GM12875 (cell line): ENCODE measurements around the gene THBS2.
"Not testable (repeated sequence)": the region's sequence is repeated elsewhere in the genome, so short reads cannot be mapped to it uniquely, and the experiment has no call there.

Experiments
- H3K4me3 ChIP-seq: one replicate; pipeline ENCODE4 v1.5.1; 2011; ENCODE audit warnings: low read depth, low read length, control low read depth
- TF ChIP-seq, protein P1 (sequence below): IDR thresholded peaks from 2 replicates; pipeline ENCODE4 v1.5.1; 2011; ENCODE audit warnings: low read depth, mild to moderate bottlenecking, control low read depth, inconsistent platforms, low read length, moderate library complexity, borderline replicate concordance; ENCODE audit not compliant: insufficient read depth

The THBS2 gene

DNA sequence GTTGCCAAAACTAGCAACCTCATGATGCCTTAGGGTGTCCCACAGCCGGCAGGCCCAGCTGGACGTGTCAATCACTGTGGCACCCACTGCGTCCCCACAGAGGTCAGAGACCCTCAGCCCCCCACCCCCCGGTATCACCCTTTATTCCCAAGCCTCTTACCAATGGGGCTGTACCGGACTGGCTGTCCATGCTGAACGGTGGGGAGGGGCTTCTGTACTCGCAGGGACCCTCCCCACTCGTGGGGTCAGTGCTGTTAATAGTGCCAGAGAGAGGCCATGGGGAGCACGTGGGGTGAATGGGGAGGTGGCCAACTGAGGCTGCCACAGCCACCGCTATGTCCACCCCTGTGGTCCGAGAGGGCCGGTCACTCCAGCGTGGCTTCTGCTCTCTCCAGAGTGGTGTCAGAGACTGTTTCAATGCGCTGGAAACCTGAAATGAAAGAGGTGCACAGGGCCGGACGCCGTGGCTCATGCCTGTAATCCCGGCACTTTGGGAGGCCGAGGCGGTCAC lies 68.6 kb downstream of the THBS2 start:
- no peak overlapping the region for H3K4me3 ChIP-seq
- TF ChIP-seq, protein P1, sequence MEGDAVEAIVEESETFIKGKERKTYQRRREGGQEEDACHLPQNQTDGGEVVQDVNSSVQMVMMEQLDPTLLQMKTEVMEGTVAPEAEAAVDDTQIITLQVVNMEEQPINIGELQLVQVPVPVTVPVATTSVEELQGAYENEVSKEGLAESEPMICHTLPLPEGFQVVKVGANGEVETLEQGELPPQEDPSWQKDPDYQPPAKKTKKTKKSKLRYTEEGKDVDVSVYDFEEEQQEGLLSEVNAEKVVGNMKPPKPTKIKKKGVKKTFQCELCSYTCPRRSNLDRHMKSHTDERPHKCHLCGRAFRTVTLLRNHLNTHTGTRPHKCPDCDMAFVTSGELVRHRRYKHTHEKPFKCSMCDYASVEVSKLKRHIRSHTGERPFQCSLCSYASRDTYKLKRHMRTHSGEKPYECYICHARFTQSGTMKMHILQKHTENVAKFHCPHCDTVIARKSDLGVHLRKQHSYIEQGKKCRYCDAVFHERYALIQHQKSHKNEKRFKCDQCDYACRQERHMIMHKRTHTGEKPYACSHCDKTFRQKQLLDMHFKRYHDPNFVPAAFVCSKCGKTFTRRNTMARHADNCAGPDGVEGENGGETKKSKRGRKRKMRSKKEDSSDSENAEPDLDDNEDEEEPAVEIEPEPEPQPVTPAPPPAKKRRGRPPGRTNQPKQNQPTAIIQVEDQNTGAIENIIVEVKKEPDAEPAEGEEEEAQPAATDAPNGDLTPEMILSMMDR, result no peak

DNA sequence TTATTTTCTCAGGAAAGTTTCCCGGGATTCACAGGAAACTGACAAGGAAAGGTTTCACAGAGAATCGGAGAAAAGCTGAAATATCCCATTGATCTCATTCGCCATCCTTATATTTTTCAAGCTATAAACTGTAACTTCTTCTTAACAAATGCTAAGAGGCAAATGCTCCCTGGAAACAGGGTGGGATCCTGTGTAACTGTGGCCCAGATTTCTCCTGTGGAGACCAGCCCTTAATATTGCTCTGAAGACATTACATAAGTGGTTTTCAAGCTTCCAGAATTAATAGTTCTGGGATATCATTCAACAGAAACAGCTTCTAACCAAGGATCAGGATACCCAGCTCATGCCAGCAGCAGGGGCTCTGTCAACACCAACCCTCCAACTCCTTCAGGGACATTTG lies 69.2 kb downstream of the THBS2 start:
- TF ChIP-seq, protein P1, result no peak
- no peak overlapping the region for H3K4me3 ChIP-seq

DNA sequence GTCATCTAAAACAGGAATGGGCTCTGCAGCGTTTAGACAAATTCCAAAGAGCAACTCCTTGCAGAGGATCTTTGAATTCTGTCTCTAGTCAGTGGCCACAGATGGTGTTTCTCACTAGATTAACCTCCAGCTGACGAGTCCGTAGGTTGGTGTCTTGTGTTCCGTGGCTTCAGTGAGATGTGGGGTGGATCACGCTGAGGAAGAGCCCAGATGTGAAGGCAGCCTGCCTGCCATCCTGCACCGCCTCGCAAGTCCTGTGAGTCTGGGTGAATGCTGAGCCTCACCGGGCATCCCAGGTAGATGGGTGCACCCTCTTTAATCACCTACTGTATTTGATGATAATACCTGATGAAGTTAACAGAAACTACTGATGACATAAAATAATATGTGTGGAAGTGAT lies 70.4 kb downstream of the THBS2 start:
- H3K4me3 ChIP-seq, result no peak overlapping the region
- TF ChIP-seq, protein P1, result no peak

DNA sequence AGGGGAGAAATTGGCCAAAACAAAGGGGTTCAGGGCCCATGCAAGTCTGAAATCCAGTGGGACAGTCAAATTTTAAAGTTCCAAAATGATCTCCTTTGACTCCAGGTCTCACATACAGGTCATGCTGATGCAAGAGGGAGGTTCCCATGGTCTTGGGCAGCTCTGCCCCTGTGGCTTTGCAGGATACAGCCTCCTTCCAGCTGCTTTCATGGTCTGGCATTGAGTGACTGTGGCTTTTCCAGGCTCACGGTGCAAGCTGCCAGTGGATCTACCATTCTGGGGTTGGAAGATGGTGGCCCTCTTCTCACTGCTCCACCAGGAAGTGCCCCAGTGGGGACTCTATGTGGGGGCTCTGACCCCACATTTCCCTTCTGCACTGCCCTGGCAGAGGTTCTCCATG lies 73.8 kb downstream of the THBS2 start:
- H3K4me3 ChIP-seq, result not testable (repeated sequence)

DNA sequence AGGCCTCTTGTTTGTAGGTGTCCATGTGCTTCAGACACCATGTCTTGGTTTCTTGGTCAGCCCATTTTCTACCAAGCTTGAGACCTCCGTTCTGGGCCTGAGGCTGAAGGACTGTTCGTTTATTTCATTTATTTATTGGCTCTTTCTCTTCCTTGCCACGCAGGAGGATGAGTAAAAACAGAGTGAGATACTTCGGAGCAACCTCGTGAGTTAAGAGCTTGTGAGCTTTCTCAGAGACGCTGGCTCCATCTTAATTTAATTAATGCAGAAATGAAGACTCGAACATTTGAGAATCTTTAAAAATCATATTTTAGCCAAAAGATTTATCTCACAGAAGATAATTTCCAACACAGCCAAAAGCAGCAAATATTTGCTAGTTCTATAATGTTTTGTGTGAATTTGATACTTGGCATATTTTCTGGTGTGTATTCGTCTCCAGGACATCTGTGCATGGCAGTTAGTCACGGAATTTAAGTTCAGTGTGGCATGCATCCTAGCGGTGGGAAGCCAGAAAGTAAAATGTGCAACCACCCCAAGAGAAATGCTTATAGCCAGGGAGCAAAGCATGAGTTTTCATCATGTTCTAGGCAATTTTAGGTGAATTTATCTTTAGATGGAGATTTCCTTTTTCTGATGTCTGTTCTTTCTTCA lies 76.0 kb downstream of the THBS2 start:
- TF ChIP-seq, protein P1, result no peak
- H3K4me3 ChIP-seq, result no peak overlapping the region

DNA sequence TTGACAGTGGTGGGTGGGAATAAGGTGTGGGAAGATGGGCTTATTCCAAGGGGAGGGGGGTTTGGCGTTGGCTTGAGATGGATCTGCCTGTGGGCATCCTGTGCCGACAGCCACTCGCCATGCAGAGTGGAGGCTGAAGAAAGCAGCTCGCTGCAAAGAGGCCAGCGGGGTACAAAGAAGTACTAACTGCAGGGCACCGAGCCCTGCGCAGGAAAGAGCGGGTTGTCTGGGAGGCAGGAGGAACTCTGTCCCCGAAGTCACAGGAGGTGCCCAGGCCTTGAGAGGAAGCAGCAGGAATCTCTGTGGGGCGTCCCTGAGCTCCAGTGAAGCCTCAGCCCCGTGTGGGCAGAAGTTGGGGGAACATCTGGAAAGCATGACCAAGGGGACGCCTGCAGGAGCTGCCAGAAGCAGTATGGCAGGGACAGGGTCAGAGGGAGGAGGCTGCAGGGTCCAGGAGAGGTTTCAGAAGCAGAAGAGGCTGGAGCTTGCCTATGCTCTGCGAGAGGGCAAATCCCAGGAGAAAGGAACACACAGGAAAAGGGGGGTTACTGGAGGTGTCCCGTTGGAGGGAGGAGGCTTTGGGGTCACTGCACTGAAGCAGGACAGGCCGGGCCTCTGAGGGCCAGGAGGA lies 77.2 kb downstream of the THBS2 start:
- TF ChIP-seq, protein P1, result no peak
- H3K4me3 ChIP-seq, result no peak overlapping the region

DNA sequence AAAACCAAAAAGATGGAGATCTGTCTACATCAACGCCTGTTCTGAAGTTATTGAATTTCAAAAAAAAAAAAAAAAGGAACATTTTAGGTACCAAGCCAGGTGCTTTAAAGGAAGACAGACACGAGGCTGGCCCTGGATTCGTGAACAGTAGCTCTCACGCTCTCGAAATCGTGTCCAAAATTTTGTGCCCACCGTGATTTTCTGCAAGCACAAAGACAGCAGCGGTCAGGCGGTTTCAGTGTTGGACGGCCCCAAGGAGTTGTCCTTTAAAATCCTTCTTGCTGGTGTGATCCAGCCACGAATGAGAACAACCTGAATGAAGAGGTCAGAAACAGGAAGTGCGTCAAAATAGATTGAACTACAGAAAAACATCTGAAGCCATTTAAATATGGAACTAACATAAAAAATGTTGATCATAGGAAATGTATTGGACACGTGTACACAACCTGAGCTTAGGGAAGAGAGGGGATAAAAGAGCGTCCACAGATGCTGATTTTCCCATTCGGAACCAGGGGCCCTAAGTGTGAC lies 78.2 kb downstream of the THBS2 start:
- TF ChIP-seq, protein P1, result no peak
- H3K4me3 ChIP-seq, result no peak overlapping the region
